Measurements from ENCODE around the gene GPX8.

Gene GPX8

DNA sequence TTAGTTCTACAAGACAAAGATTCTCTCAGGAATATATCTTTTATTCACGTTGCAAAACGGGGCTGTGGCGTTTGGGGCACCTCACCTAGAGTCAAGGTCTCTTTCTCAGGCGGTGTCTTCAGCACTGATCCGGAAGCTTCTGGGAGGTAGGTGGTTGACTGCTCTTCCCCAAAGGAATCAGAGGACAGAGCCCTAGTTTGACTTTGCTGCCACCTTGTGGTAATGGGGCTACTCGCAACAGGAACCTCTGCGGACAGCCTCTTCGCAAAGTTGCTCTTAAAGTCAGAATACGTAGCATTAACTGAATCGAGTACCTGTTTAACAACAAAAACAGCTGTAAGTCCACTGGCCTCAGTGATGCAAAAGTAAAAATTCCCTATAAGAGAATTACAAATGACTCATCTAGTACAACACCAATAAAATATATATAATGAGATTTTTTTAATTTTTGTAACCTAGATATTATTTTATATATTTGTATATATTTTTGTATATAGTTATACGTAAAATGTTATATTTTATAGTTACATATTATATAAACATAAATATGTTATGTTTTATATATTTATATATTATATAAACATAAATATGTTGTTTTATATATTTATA is 13.3 kb upstream of the GPX8 start:
- ChIA-PET CTCF (interaction anchor here (0.6 to 1.7 kb wide), 4 partner anchors 13 to 241 kb away, joined by 3 to 13 read pairs (median 8); partner anchors contain the start of gene GPX8), POLR2A (no interaction called here)
- DNase-seq (ENCODE audit: extremely low spot score), result peak; percentile 82
- TF ChIP-seq HDGF (IDR thresholded peaks at IDR 0.05; ENCODE audit: borderline replicate concordance) (no peak), SP1 (IDR thresholded peaks at IDR 0.05) (no peak), LEF1 (IDR thresholded peaks at IDR 0.05; ENCODE audit: borderline replicate concordance) (no peak), NFRKB (IDR thresholded peaks at IDR 0.05) (no peak), BHLHE40 (IDR thresholded peaks at IDR 0.05; ENCODE audit: borderline replicate concordance) (no peak), FOXA1 (IDR thresholded peaks at IDR 0.05) (no peak), SUZ12 (IDR thresholded peaks at IDR 0.05) (no peak), FOXM1 (IDR thresholded peaks at IDR 0.05; ENCODE audit: borderline replicate concordance) (no peak), L3MBTL2 (conservative IDR thresholded peaks at IDR 0.05) (no peak), ARNT (IDR thresholded peaks at IDR 0.05) (no peak), ZNF384 (IDR thresholded peaks at IDR 0.05) (no peak), CTBP1 (IDR thresholded peaks at IDR 0.05; ENCODE audit: borderline replicate concordance) (no peak), TARDBP (IDR thresholded peaks at IDR 0.05) (no peak), ELF4 (IDR thresholded peaks at IDR 0.05) (no peak), FOXK2 (IDR thresholded peaks at IDR 0.05) (no peak)
- TF ChIP-seq, protein P1, sequence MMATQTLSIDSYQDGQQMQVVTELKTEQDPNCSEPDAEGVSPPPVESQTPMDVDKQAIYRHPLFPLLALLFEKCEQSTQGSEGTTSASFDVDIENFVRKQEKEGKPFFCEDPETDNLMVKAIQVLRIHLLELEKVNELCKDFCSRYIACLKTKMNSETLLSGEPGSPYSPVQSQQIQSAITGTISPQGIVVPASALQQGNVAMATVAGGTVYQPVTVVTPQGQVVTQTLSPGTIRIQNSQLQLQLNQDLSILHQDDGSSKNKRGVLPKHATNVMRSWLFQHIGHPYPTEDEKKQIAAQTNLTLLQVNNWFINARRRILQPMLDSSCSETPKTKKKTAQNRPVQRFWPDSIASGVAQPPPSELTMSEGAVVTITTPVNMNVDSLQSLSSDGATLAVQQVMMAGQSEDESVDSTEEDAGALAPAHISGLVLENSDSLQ (IDR thresholded peaks at IDR 0.05), result no peak

DNA sequence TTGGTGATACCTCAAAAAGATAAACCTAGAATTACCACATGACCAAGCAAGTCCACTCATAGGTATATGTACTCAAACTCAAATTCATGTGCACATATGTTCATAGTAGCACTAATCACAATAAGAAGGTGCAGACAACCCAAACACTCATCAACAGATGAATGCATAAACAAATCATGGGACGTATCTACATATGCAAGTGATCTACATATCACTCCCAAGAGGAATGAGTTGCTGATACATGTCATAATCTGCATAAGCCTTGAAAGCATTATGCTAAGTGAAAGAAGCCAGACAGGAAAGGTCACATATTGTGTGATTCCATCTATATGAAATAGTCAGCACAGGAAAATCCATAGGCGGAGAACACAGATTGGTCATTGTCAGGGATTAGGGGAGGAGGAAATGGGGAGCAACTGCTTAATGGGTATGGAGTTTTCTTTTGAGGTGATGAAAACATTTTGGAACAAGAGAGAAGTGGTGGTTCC is 10.6 kb upstream of the GPX8 start:
- DNase-seq (ENCODE audit: extremely low spot score), result no peak
- ChIA-PET POLR2A (no interaction called here), CTCF (interaction anchor here (0.9 kb wide), 1 partner anchor 243 kb away, joined by 3 read pairs; no protein-coding TSS in a partner anchor)
- TF ChIP-seq ARNT (IDR thresholded peaks at IDR 0.05) (no peak), LEF1 (IDR thresholded peaks at IDR 0.05; ENCODE audit: borderline replicate concordance) (no peak), FOXA1 (IDR thresholded peaks at IDR 0.05) (no peak), FOXK2 (IDR thresholded peaks at IDR 0.05) (no peak), NFRKB (IDR thresholded peaks at IDR 0.05) (no peak), SP1 (IDR thresholded peaks at IDR 0.05) (no peak), CTBP1 (IDR thresholded peaks at IDR 0.05; ENCODE audit: borderline replicate concordance) (no peak), HDGF (IDR thresholded peaks at IDR 0.05; ENCODE audit: borderline replicate concordance) (no peak), L3MBTL2 (conservative IDR thresholded peaks at IDR 0.05) (no peak), SUZ12 (IDR thresholded peaks at IDR 0.05) (no peak), BHLHE40 (IDR thresholded peaks at IDR 0.05; ENCODE audit: borderline replicate concordance) (no peak)
- TF ChIP-seq, protein P1 (IDR thresholded peaks at IDR 0.05), result no peak

DNA sequence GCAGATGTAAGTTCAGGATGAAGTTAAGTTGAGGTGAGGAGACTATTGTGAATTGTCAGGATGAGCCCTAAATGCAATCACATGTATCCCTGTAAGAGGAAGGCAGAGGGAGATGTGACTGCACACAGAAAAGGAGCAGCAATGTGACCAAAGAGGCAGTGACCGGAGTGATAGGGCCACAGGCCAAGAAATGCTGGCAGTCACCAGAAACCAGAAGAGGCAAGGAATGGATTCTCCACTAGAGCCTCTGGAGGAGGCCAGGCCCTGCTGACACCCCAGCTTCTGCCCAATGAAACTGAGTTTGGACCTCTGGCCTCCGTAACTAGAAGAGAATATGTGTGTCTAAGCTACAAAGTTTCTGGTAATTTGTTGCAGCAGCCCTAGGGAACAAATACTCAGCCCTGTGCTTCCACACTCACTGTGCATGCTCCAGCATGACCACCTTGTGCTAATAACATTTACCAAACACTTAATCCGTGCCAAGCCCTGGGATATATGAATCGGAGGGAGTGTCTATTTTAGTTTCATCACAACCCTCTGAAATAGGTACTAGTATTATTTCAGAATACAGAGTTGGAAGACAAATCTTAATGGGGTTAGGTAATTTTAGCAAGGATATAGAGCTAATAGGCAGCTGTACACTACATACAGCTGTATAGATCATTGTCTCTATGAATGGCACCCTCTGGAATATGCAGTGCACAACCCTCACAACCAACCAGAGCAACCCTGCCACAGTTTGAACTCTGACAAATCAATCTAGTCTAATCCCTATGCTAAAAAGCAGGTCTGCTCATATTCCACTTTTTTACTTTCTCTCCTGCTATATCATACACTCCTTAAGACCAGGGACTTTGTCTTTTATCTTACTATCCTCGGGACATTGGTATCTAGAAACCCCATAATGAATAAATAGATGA is 7.8 kb upstream of the GPX8 start:
- TF ChIP-seq ARNT (IDR thresholded peaks at IDR 0.05), result no peak
- no peak for TF ChIP-seq ELF4 (IDR thresholded peaks at IDR 0.05)
- no peak for TF ChIP-seq NFRKB (IDR thresholded peaks at IDR 0.05)
- TF ChIP-seq CTBP1 (IDR thresholded peaks at IDR 0.05; ENCODE audit: borderline replicate concordance), result no peak
- no peak for DNase-seq (ENCODE audit: extremely low spot score)
- ChIA-PET CTCF (no interaction called here), POLR2A (no interaction called here)

DNA sequence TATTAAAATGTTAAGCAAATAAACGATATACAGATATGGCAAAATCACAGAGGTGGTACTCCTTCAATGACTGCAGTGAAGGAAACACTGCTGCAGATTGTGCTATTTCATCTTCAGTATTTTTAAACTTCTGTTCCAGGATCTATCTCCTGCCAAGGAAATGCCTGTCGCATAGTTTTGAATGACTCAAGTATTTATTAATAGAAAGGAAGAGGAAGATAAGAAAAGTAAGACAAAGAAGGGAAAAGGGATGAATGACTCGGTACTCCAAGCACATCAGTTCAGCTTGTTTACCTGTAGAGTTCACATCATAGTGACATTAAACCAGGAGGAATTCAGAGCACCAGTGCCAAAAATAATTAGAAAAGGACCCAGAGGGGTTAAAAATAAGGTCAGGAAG is 5.1 kb upstream of the GPX8 start:
- POLR2A ChIA-PET, result no interaction called here
- TF ChIP-seq, protein P1 (IDR thresholded peaks at IDR 0.05), result no peak
- TF ChIP-seq ZNF384 (IDR thresholded peaks at IDR 0.05), result no peak
- no peak for TF ChIP-seq HDGF (IDR thresholded peaks at IDR 0.05; ENCODE audit: borderline replicate concordance)
- no peak for TF ChIP-seq SP1 (IDR thresholded peaks at IDR 0.05)
- TF ChIP-seq L3MBTL2 (conservative IDR thresholded peaks at IDR 0.05), result no peak
- no peak for TF ChIP-seq NFRKB (IDR thresholded peaks at IDR 0.05)
- no peak for TF ChIP-seq CTBP1 (IDR thresholded peaks at IDR 0.05; ENCODE audit: borderline replicate concordance)
- TF ChIP-seq LEF1 (IDR thresholded peaks at IDR 0.05; ENCODE audit: borderline replicate concordance), result no peak
- TF ChIP-seq SUZ12 (IDR thresholded peaks at IDR 0.05), result no peak
- no peak for TF ChIP-seq ARNT (IDR thresholded peaks at IDR 0.05)
- TF ChIP-seq FOXA1 (IDR thresholded peaks at IDR 0.05), result no peak
- DNase-seq (ENCODE audit: extremely low spot score), result no peak
- CTCF ChIA-PET, result no interaction called here

DNA sequence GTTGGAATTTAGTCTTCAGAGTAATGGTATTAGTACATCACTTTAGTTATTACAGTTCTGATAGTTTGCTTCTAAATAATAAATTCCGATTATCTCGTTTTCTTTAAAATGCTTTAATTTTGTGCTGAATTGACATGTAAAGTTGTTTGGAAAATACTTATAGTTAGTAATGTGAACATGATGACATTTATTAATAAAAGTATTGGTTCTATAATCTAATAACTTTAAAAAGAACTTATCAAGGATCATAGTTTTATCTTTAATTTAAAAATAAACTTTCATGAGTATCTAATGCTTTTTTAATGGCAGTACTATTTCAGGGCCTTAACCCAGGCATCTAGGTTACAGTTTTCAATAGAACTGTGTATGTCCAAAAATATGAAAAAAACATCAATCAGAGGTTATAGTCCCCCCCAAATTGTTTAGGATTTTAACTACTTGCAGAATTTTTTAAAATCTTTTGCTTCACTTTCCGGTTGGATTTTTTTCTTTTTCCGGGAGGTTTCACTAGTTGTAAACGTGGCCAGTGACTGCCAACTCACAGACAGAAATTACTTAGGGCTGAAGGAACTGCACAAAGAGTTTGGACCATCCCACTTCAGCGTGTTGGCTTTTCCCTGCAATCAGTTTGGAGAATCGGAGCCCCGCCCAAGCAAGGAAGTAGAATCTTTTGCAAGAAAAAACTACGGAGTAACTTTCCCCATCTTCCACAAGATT is 680 bp downstream of the GPX8 start:
- ChIA-PET CTCF (interaction anchor here (0.6 to 1.5 kb wide), 12 partner anchors 13 to 644 kb away, joined by 3 to 18 read pairs (median 4); no protein-coding TSS in a partner anchor), POLR2A (interaction anchor here (0.9 to 1.2 kb wide), 3 partner anchors 11 to 255 kb away, joined by 3 to 4 read pairs (median 3); no protein-coding TSS in a partner anchor)
- peak; percentile 64 for DNase-seq (ENCODE audit: extremely low spot score)
- TF ChIP-seq NFRKB (IDR thresholded peaks at IDR 0.05) (no peak), SP1 (IDR thresholded peaks at IDR 0.05) (no peak), SUZ12 (IDR thresholded peaks at IDR 0.05) (no peak), ARNT (IDR thresholded peaks at IDR 0.05) (no peak), ELF4 (IDR thresholded peaks at IDR 0.05) (0 out of 2 replicates have a peak, but pooled peaks have one; percentile 10), TARDBP (IDR thresholded peaks at IDR 0.05) (no peak), FOXA1 (IDR thresholded peaks at IDR 0.05) (no peak), LEF1 (IDR thresholded peaks at IDR 0.05; ENCODE audit: borderline replicate concordance) (no peak)

All from HEK293T (cell line).